GM12873 (cell line): Measurements from ENCODE around the gene LRRC55.

Source experiments
- CTCF ChIP-seq: IDR thresholded peaks from 2 replicates; pipeline ENCODE4 v1.5.1; 2012; ENCODE audit warnings: low read depth, mild to moderate bottlenecking, moderate library complexity, low read length, control low read depth; ENCODE audit not compliant: insufficient read depth; ENCODE audit errors: missing control alignments

LRRC55 gene

GRCh38 chr11:57191311-57192219 lies 9.8 kb downstream of the LRRC55 start:
- TF ChIP-seq CTCF, result no peak

GRCh38 chr11:57192316-57192715 lies 10.6 kb downstream of the LRRC55 start:
- no peak for TF ChIP-seq CTCF

- no peak for TF ChIP-seq CTCF
Measured at GRCh38 chr11:57196596-57196995, 14.8 kb downstream of the LRRC55 start.

- TF ChIP-seq CTCF, result no peak
Measured at GRCh38 chr11:57197762-57198161, 16.0 kb downstream of the LRRC55 start.

- no peak for TF ChIP-seq CTCF
Measured at GRCh38 chr11:57199330-57199729, 17.6 kb downstream of the LRRC55 start.

- TF ChIP-seq CTCF, result no peak
Measured at GRCh38 chr11:57200917-57201316, 19.2 kb downstream of the LRRC55 start.

GRCh38 chr11:57202281-57202680 lies 20.5 kb downstream of the LRRC55 start:
- no peak for TF ChIP-seq CTCF
